ENCODE results near the gene APP.
"Not testable (repeated sequence)": the region's sequence is repeated elsewhere in the genome, so short reads cannot be mapped to it uniquely, and the experiment has no call there.

The APP gene

DNA sequence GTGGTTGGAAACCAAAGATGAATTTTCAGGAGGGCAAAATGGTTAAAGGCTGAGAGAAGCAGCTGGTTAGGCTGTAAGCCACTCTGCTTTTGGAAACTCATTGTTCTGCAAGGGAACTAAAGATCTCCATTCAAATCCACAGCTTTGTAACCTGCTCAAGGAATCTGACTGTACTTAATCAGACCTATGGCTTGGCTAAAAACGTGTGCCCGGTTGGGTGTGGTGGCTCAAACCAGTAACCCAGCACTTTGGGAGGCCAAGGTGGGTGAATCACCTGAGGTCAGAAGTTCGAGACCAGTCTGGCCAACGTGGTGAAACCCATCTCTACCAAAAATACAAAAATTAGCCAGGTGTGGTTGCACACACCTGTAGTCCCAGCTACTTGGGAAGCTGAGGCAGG lies 158.1 kb downstream of the APP start:
- H3K36me3 Mint-ChIP-seq (ENCODE audit: low read depth); H3K4me1 Mint-ChIP-seq (ENCODE audit: low read depth); H3K27ac Mint-ChIP-seq; H3K4me3 Mint-ChIP-seq; intact Hi-C loops (cut with micrococcal nuclease); H3K27me3 Mint-ChIP-seq; H3K9me3 Mint-ChIP-seq: not testable (repeated sequence)

DNA sequence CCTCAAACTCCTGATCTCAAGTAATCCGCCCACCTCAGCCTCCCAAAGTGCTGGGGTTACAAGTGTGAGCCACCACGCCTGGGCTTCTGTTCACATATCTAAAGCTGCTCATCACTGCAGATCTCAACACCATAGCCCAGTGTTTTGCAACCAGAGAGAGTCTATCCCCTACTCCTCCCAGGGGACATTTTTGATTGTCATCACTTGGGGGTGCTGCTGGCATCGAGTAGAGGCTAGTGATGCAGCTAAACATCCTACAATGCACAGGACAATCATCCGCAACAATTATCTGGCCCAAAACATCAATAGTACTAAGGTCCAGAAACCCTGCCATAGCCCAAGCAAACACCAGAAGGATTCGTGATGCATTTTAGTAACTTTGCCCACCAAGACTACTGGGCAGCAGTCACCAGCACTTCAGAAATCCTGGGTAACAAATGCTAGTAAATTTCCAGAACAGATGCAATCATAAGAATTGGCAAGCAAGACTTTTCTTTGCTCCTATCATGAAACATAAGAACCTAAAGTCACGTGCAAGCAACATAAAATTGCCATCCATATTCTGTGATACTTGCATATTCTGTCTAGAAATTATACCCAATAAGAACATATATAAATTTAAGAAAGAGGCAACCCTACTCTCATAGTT lies 159.2 kb downstream of the APP start:
- Mint-ChIP-seq H3K27me3 (no peaks in the 10 kb centered on the region), H3K27ac (no peak overlapping the region), H3K4me1 (ENCODE audit: low read depth) (no peaks in the 10 kb centered on the region), H3K4me3 (no peak overlapping the region), H3K36me3 (ENCODE audit: low read depth) (no peaks in the 10 kb centered on the region), H3K9me3 (no peaks in the 10 kb centered on the region)
- intact Hi-C loops (cut with micrococcal nuclease) = no loop called here

GRCh38 chr21:26007951-26008498 lies 162.5 kb downstream of the APP start:
- Mint-ChIP-seq H3K27me3 (no peaks in the 10 kb centered on the region), H3K4me1 (ENCODE audit: low read depth) (no peaks in the 10 kb centered on the region), H3K27ac (no peak overlapping the region), H3K36me3 (ENCODE audit: low read depth) (no peaks in the 10 kb centered on the region), H3K4me3 (no peak overlapping the region), H3K9me3 (no peaks in the 10 kb centered on the region)
- intact Hi-C loops (cut with micrococcal nuclease) = no loop called here

DNA sequence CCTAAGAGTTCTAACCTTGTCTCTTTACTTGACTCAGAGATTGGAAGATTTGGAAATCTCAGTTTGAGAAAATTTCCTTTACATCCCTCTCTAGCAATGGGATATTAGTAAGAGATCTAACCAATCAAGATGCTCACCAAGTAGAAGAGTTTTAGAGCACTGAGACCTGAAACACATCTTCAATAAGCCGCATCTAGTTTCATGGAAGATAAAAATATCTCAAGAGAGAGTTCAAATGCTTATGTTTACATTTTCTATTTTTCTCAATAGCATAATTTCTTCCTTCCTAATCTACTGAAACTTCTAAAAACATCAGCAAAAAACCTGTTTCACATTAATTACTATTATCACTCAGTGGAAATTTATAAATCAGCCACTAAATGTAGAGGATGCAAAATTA lies 165.1 kb downstream of the APP start:
- intact Hi-C loops (cut with micrococcal nuclease) = no loop called here
- Mint-ChIP-seq H3K4me3 (no peak overlapping the region), H3K27ac (no peak overlapping the region), H3K27me3 (no peaks in the 10 kb centered on the region), H3K4me1 (ENCODE audit: low read depth) (no peaks in the 10 kb centered on the region), H3K36me3 (ENCODE audit: low read depth) (no peaks in the 10 kb centered on the region), H3K9me3 (no peaks in the 10 kb centered on the region)

GRCh38 chr21:26003404-26003803 lies 167.2 kb downstream of the APP start:
- no peaks in the 10 kb centered on the region for H3K9me3 Mint-ChIP-seq
- no peaks in the 10 kb centered on the region for H3K27me3 Mint-ChIP-seq
- no peak overlapping the region for H3K4me3 Mint-ChIP-seq
- intact Hi-C loops (cut with micrococcal nuclease) = no loop called here
- no peak overlapping the region for H3K27ac Mint-ChIP-seq
- no peaks in the 10 kb centered on the region for H3K4me1 Mint-ChIP-seq (ENCODE audit: low read depth)
- H3K36me3 Mint-ChIP-seq (ENCODE audit: low read depth) = peaks cover 10% of the 10 kb centered on the region

- Mint-ChIP-seq H3K9me3 (no peaks in the 10 kb centered on the region), H3K27ac (no peak overlapping the region), H3K4me3 (no peak overlapping the region), H3K27me3 (no peaks in the 10 kb centered on the region), H3K36me3 (ENCODE audit: low read depth) (peaks cover 29% of the 10 kb centered on the region), H3K4me1 (ENCODE audit: low read depth) (no peaks in the 10 kb centered on the region)
- intact Hi-C loops (cut with micrococcal nuclease) = no loop called here
These were observed 169.2 kb downstream of the APP start for GRCh38 chr21:26001356-26001755.

DNA sequence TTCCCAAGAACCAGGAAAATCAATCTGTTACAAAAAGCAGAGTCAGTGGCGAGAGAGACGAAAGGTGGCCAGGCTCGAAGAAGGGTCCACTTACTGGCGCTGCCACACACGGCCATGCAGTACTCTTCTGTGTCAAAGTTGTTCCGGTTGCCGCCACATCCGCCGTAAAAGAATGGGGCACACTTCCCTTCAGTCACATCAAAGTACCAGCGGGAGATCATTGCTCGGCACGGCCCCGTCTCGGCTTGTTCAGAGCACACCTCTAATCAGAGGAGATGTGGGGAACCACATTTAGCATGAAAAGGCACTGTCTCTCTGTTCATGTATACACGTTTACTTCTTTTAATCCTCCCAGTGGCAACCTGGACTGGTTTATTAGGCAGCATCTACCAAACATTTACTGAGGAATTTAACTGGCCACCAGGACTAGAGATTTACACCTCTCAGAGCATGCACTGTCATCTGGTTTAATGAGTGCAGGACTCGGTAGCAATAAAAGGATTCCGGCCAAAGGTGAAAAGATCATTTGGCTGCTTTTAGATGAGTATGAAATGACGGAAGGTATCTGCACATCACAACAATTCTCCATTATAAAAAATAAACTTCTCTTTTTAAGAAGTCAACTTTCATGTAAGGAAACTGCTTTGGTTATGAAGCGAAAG lies 170.5 kb downstream of the APP start:
- Mint-ChIP-seq H3K27ac (no peak overlapping the region), H3K9me3 (no peaks in the 10 kb centered on the region), H3K36me3 (ENCODE audit: low read depth) (peaks cover 29% of the 10 kb centered on the region), H3K4me1 (ENCODE audit: low read depth) (no peaks in the 10 kb centered on the region), H3K27me3 (no peaks in the 10 kb centered on the region), H3K4me3 (no peak overlapping the region)
- intact Hi-C loops (cut with micrococcal nuclease) = no loop called here

DNA sequence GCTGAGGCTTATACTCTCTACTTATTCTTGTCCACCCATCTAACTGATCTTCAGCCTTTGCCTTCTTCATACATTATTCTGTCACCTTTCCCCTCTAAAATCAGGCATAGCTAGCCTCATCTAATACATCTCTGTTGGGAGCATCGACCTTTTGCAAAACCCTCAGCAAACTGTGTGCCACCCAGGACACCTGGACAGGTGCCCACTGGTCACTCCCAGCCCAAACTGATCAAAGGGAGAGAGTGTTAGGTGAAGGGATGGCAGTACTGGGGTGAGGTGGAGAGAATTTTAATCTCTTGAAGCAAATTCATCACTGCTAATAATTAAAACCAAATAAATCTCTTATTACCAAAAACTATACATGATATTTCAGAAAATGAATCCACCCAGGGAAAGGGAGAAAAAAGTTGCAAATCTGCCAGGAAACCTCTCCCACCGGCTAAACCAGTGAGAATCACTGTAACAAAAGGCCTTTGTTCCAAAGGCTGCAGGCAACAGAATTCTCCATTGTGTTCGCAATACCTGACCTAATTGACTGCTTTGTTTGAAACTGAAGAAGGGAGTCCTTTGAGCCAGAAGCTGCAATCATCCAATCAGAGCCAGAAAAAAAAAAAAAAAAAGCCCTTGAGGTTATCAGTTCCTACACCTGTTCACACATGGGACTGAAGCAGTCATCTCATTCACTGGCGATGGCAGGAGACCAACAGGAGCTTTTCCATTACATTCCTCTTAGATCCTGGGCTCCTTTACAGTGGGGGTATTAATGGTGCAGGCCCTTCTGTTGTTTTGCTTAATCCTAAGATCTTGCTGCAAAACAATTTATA lies 172.6 kb downstream of the APP start:
- intact Hi-C loops (cut with micrococcal nuclease) = no loop called here
- Mint-ChIP-seq H3K27ac (no peak overlapping the region), H3K4me1 (ENCODE audit: low read depth) (no peaks in the 10 kb centered on the region), H3K9me3 (no peaks in the 10 kb centered on the region), H3K4me3 (no peak overlapping the region), H3K27me3 (no peaks in the 10 kb centered on the region), H3K36me3 (ENCODE audit: low read depth) (peaks cover 29% of the 10 kb centered on the region)

GRCh38 chr21:25995278-25995677 lies 175.3 kb downstream of the APP start:
- no peaks in the 10 kb centered on the region for H3K9me3 Mint-ChIP-seq
- no peak overlapping the region for H3K27ac Mint-ChIP-seq
- peaks cover 34% of the 10 kb centered on the region for H3K36me3 Mint-ChIP-seq (ENCODE audit: low read depth)
- intact Hi-C loops (cut with micrococcal nuclease) = no loop called here
- H3K4me1 Mint-ChIP-seq (ENCODE audit: low read depth) = no peaks in the 10 kb centered on the region
- no peaks in the 10 kb centered on the region for H3K27me3 Mint-ChIP-seq
- no peak overlapping the region for H3K4me3 Mint-ChIP-seq

DNA sequence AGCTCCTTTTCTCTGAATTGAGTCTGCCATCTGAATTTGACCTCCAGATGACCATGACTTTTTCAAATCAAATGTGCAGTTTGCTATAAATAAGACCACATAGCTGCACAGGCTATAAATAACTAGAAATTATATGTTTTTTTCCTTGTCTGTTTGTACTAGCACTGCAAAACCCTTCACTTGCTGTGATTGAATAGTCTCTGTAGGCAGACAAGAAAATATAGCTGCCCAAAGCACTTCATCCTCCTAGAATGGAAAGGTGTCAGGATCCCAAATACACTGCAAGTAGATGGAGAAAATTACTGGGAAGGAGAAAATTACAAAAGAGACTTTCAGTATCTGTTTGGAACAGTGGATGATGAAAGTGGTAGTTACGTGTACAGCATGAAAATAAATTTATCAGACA lies 175.8 kb downstream of the APP start:
- H3K4me1 Mint-ChIP-seq (ENCODE audit: low read depth) = no peaks in the 10 kb centered on the region
- peaks cover 34% of the 10 kb centered on the region for H3K36me3 Mint-ChIP-seq (ENCODE audit: low read depth)
- intact Hi-C loops (cut with micrococcal nuclease) = no loop called here
- H3K9me3 Mint-ChIP-seq = no peaks in the 10 kb centered on the region
- no peak overlapping the region for H3K4me3 Mint-ChIP-seq
- no peaks in the 10 kb centered on the region for H3K27me3 Mint-ChIP-seq
- no peak overlapping the region for H3K27ac Mint-ChIP-seq

GRCh38 chr21:25988738-25989137 lies 181.8 kb downstream of the APP start:
- no peak overlapping the region for H3K27ac Mint-ChIP-seq
- no peak overlapping the region for H3K4me3 Mint-ChIP-seq
- H3K36me3 Mint-ChIP-seq (ENCODE audit: low read depth) = peaks cover 13% of the 10 kb centered on the region
- H3K9me3 Mint-ChIP-seq = no peaks in the 10 kb centered on the region
- H3K4me1 Mint-ChIP-seq (ENCODE audit: low read depth) = no peaks in the 10 kb centered on the region
- intact Hi-C loops (cut with micrococcal nuclease) = no loop called here
- no peaks in the 10 kb centered on the region for H3K27me3 Mint-ChIP-seq

GRCh38 chr21:25987531-25987930 lies 183.0 kb downstream of the APP start:
- H3K4me3 Mint-ChIP-seq = no peak overlapping the region
- no peaks in the 10 kb centered on the region for H3K27me3 Mint-ChIP-seq
- no peak overlapping the region for H3K27ac Mint-ChIP-seq

DNA sequence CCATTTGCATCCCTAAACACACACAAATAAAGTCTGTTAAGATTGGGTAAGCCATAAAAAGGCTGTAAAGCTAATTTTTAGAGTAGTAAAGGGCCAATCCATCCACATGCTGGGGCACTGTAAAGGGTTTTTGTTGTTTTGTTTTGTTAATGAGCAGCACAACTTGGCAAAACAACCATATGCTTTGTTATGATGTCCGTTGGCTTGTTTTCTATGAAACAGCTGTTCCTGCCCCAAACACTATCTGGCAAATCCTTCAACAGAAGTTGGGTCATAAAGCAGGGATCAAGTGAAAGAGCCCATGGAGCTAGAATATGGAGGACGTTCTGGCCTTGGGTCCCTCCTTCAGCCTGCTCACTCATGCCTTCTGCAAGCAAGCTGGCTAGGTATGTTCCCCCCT lies 183.6 kb downstream of the APP start:
- H3K4me3 Mint-ChIP-seq = no peak overlapping the region
- no peaks in the 10 kb centered on the region for H3K27me3 Mint-ChIP-seq
- intact Hi-C loops (cut with micrococcal nuclease) = no loop called here
- no peaks in the 10 kb centered on the region for H3K4me1 Mint-ChIP-seq (ENCODE audit: low read depth)
- no peaks in the 10 kb centered on the region for H3K9me3 Mint-ChIP-seq
- peaks cover 17% of the 10 kb centered on the region for H3K36me3 Mint-ChIP-seq (ENCODE audit: low read depth)
- H3K27ac Mint-ChIP-seq = no peak overlapping the region

More at GRCh38 chr21:25987531-25987930, 183.0 kb downstream of the APP start:
- intact Hi-C loops (cut with micrococcal nuclease) = no loop called here
- Mint-ChIP-seq H3K36me3 (ENCODE audit: low read depth) (peaks cover 13% of the 10 kb centered on the region), H3K4me1 (ENCODE audit: low read depth) (no peaks in the 10 kb centered on the region), H3K9me3 (no peaks in the 10 kb centered on the region)

DNA sequence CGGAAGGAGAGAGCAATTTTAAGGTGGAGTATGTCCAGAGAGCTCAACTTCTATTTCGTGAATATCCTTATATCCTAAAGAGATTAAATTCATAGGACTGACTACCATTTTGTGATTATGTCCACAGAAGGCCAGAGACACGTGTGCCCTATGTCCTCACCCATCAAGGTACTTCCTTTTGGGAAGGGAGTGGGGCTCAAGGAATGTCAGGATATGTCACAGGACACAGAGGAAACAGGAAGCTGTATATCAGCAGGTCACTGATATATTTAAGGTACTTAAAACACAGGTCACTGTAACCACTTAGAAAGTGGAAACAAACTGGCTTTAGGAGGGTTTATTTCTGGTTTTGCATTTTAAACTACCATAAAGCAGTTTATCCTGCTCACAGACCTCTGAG lies 184.6 kb downstream of the APP start:
- no peak overlapping the region for H3K27ac Mint-ChIP-seq
- H3K4me3 Mint-ChIP-seq = no peak overlapping the region
- intact Hi-C loops (cut with micrococcal nuclease) = no loop called here

More for the DNA sequence above, 184.6 kb downstream of the APP start:
- Mint-ChIP-seq H3K9me3 (no peaks in the 10 kb centered on the region), H3K4me1 (ENCODE audit: low read depth) (no peaks in the 10 kb centered on the region), H3K36me3 (ENCODE audit: low read depth) (peaks cover 20% of the 10 kb centered on the region), H3K27me3 (no peaks in the 10 kb centered on the region)
